RWPE2 (cell line): ENCODE measurements around the gene PEX14.

Experiments used
- ATAC-seq: fragments of 200-7000 bp; cut with Tn5 transposase; 3 replicates; pipeline ENCODE4 v1.9.1; 2021; ENCODE audit warnings: low read depth
- DNase-seq: peaks from one replicate; pipeline ENCODE4 v3.0.0-alpha.2; 2020; ENCODE audit warnings: low spot score
- H3K27ac ChIP-seq: fragments of 450-650 bp; 2 replicates; pipeline ENCODE4 v1.5.1; 2017; ENCODE audit warnings: mild to moderate bottlenecking; ENCODE audit not compliant: poor library complexity, severe bottlenecking
- H3K27me3 ChIP-seq: fragments of 250-450 bp; sonication (Bioruptor Pico); 2 replicates; pipeline ENCODE4 v1.5.1; 2021; ENCODE audit warnings: mild to moderate bottlenecking, moderate library complexity; ENCODE audit not compliant: insufficient read depth, poor library complexity, severe bottlenecking
- H3K36me3 ChIP-seq: fragments of 250-450 bp; sonication (Bioruptor Pico); 2 replicates; pipeline ENCODE4 v1.5.1; 2020; ENCODE audit warnings: low read depth, mild to moderate bottlenecking, moderate library complexity
- H3K4me1 ChIP-seq: fragments of 250-450 bp; sonication (Bioruptor Pico); 2 replicates; pipeline ENCODE4 v1.5.1; 2021; ENCODE audit warnings: mild to moderate bottlenecking, moderate library complexity; ENCODE audit not compliant: insufficient read depth, poor library complexity, severe bottlenecking
- H3K4me3 ChIP-seq: fragments of 250-450 bp; sonication (Bioruptor Pico); 2 replicates; pipeline ENCODE4 v1.5.1; 2021; ENCODE audit warnings: mild to moderate bottlenecking, moderate library complexity; ENCODE audit not compliant: severe bottlenecking
- H3K9me3 ChIP-seq: fragments of 250-450 bp; sonication (Bioruptor Pico); 2 replicates; pipeline ENCODE4 v1.5.1; 2021; ENCODE audit warnings: mild to moderate bottlenecking, moderate library complexity; ENCODE audit not compliant: severe bottlenecking
- CTCF ChIP-seq: fragments of 450-650 bp; IDR thresholded peaks from one replicate; pipeline ENCODE4 v1.5.1; 2017; ENCODE audit warnings: mild to moderate bottlenecking, moderate library complexity; ENCODE audit not compliant: poor library complexity, severe bottlenecking

Gene PEX14

GRCh38 chr1:10646347-10646861 lies 171.7 kb downstream of the PEX14 start:
- Histone ChIP-seq H3K36me3 (no peaks in the 10 kb centered on the region), H3K9me3 (no peaks in the 10 kb centered on the region), H3K27ac (no peak overlapping the region), H3K27me3 (no peaks in the 10 kb centered on the region), H3K4me3 (no peak overlapping the region), H3K4me1 (peaks cover 11% of the 10 kb centered on the region)
- DNase-seq (no peak), ATAC-seq (peak; percentile 84)
- TF ChIP-seq CTCF = no peak

- Histone ChIP-seq H3K27ac (no peak overlapping the region), H3K36me3 (no peaks in the 10 kb centered on the region), H3K27me3 (no peaks in the 10 kb centered on the region), H3K4me3 (no peak overlapping the region), H3K4me1 (peaks cover 11% of the 10 kb centered on the region), H3K9me3 (no peaks in the 10 kb centered on the region)
- ATAC-seq (no peak), DNase-seq (no peak)
- no peak for TF ChIP-seq CTCF
These were observed 172.8 kb downstream of the PEX14 start for GRCh38 chr1:10647414-10648170.

GRCh38 chr1:10648689-10649516 lies 174.2 kb downstream of the PEX14 start:
- H3K9me3 ChIP-seq = no peaks in the 10 kb centered on the region
- no peak overlapping the region for H3K27ac ChIP-seq
- no peak overlapping the region for H3K4me3 ChIP-seq
- no peaks in the 10 kb centered on the region for H3K27me3 ChIP-seq
- no peaks in the 10 kb centered on the region for H3K36me3 ChIP-seq
- peaks cover 6% of the 10 kb centered on the region for H3K4me1 ChIP-seq
- DNase-seq (no peak), ATAC-seq (no peak)
- TF ChIP-seq CTCF = no peak

- H3K27me3 ChIP-seq = no peaks in the 10 kb centered on the region
- no peaks in the 10 kb centered on the region for H3K4me1 ChIP-seq
- H3K36me3 ChIP-seq = no peaks in the 10 kb centered on the region
- H3K4me3 ChIP-seq = no peak overlapping the region
- H3K27ac ChIP-seq = no peak overlapping the region
- ATAC-seq (no peak), DNase-seq (no peak)
- H3K9me3 ChIP-seq = no peaks in the 10 kb centered on the region
- TF ChIP-seq CTCF = no peak
These were observed 174.9 kb downstream of the PEX14 start for GRCh38 chr1:10649517-10650201.
